ENCODE data around the gene GRK5. TPM values are rescaled to one million over a fixed set of nuclear protein-coding genes. Genes with fewer than 3 reads are reported as not detected.

GRK5 gene
- total RNA-seq, 6 experiments from 2014 or later: 9.7 to 16.8 (median 15.9) TPM

DNA sequence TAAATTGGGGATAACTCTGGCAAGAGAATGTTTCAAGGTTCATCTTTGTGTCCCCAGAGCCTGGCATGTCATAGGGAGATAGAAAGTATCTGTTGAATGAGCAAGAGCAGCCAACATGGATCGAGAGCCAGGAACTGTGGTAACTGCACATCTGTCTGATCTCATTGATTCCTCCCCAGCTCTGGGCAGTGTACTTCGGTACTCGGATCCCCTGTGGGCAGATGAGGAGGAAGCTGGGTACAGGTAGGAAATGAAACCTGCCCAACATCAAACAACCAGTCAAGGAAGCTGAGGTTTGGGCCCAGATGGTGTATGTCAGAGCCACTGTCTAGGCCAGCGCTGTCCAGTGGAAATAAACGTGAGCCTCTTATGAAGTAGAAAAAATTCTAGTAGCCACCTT, 76.4 kb downstream of the GRK5 start:
- Mint-ChIP-seq H3K4me3 (no peak overlapping the region), H3K27ac (no peak overlapping the region), H3K4me1 (ENCODE audit: low read depth) (peaks cover 25% of the 10 kb centered on the region), H3K36me3 (ENCODE audit: low read depth) (no peaks in the 10 kb centered on the region), H3K9me3 (no peaks in the 10 kb centered on the region), H3K27me3 (ENCODE audit: insufficient read depth) (no peaks in the 10 kb centered on the region)
- no peak for DNase-seq
- TF ChIP-seq, protein P1, sequence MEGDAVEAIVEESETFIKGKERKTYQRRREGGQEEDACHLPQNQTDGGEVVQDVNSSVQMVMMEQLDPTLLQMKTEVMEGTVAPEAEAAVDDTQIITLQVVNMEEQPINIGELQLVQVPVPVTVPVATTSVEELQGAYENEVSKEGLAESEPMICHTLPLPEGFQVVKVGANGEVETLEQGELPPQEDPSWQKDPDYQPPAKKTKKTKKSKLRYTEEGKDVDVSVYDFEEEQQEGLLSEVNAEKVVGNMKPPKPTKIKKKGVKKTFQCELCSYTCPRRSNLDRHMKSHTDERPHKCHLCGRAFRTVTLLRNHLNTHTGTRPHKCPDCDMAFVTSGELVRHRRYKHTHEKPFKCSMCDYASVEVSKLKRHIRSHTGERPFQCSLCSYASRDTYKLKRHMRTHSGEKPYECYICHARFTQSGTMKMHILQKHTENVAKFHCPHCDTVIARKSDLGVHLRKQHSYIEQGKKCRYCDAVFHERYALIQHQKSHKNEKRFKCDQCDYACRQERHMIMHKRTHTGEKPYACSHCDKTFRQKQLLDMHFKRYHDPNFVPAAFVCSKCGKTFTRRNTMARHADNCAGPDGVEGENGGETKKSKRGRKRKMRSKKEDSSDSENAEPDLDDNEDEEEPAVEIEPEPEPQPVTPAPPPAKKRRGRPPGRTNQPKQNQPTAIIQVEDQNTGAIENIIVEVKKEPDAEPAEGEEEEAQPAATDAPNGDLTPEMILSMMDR (IDR thresholded peaks at IDR 0.05): no peak

DNA sequence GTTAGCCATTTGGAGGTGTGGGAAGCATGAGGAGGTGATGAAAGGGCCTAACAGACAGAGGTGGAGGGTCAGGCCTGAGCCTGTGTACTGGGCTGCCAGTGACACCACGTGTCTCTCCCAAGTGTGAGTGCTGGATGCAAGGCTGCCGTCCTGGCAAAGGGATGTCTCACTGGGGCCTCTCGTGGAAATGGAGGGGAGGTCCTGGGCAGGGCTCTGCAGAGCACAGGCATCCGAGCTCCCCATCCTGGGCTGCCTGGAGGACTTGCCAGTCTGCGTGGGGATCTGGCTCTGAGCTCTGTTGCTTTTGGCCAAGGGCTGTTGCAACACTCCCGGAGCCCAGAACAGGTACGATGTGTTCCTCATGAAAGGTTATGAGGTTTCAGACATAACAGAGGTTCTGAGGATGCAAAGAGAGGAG, 77.3 kb downstream of the GRK5 start:
- H3K4me3 Mint-ChIP-seq: no peak overlapping the region
- peaks cover 25% of the 10 kb centered on the region for H3K4me1 Mint-ChIP-seq (ENCODE audit: low read depth)
- no peaks in the 10 kb centered on the region for H3K9me3 Mint-ChIP-seq
- no peaks in the 10 kb centered on the region for H3K36me3 Mint-ChIP-seq (ENCODE audit: low read depth)
- TF ChIP-seq, protein P1 (IDR thresholded peaks at IDR 0.05): no peak
- DNase-seq: no peak
- no peaks in the 10 kb centered on the region for H3K27me3 Mint-ChIP-seq (ENCODE audit: insufficient read depth)
- no peak overlapping the region for H3K27ac Mint-ChIP-seq

DNA sequence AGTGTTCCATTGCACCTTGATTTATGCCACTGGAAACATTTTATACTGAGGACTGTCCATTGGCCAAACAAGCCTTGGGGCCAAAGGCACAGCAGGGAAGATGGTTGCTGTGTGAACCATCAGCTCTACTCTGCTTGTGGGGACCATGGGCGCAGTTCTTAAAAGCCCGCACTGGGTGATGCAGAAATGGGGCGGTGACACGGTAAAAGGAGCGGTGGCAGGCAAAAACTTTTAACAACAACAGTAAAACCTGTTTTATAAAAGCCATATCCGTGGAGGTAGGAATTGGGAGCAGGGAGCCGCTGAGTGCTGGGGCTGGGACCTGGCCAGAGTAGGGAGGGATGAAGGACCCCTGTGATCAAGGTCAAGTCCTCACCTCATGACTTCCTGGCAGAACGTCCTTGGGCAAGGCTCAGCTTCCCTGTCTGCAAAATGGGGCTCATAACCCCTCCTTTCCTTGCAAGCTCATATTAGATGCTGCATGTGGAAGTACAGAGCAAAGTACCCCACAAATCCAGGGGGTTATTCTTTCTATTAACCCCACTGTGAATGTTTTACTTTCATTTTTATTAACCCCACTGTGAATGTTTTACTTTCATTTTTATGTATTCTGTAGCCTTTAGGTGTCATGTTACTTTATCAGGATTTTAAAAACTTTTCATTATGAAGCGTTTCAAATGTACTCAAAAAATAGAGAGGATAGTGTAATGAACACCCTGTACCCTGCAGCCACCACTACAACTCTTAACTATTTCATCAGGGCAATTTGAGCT, 78.3 kb downstream of the GRK5 start:
- TF ChIP-seq, protein P1 (IDR thresholded peaks at IDR 0.05): no peak
- Mint-ChIP-seq H3K4me1 (ENCODE audit: low read depth) (peaks cover 25% of the 10 kb centered on the region), H3K4me3 (peak overlapping the region; percentile 35; the same call in 1 of the 2 replicates), H3K9me3 (no peaks in the 10 kb centered on the region), H3K27me3 (ENCODE audit: insufficient read depth) (no peaks in the 10 kb centered on the region), H3K27ac (no peak overlapping the region), H3K36me3 (ENCODE audit: low read depth) (no peaks in the 10 kb centered on the region)
- no peak for DNase-seq

DNA sequence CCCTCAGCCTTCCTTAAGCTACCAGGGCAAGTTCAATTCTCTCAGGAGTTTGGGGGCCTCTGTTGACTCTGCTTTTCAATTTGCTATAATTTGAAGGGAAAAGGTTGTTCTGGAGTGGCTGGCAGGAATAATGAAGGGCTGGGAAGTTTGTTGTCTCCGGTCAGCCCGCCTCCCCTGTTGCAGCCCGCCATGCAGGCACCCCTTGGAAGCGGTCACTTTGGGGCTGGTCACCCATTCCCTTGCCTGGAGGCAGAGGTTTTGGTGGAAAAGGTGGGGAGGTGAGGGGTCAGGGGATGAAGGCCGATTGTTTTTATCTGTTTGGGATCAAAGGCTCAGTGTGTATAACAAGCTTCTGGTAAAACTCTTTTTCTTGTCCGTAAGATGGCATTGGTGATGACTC, 79.1 kb downstream of the GRK5 start:
- H3K4me3 Mint-ChIP-seq: no peak overlapping the region
- no peak for DNase-seq
- no peaks in the 10 kb centered on the region for H3K9me3 Mint-ChIP-seq
- peaks cover 2% of the 10 kb centered on the region; the same call in 1 of the 2 replicates for H3K27me3 Mint-ChIP-seq (ENCODE audit: insufficient read depth)
- H3K4me1 Mint-ChIP-seq (ENCODE audit: low read depth): peaks cover 20% of the 10 kb centered on the region
- H3K27ac Mint-ChIP-seq: no peak overlapping the region
- no peaks in the 10 kb centered on the region for H3K36me3 Mint-ChIP-seq (ENCODE audit: low read depth)
- TF ChIP-seq, protein P1 (IDR thresholded peaks at IDR 0.05): no peak

DNA sequence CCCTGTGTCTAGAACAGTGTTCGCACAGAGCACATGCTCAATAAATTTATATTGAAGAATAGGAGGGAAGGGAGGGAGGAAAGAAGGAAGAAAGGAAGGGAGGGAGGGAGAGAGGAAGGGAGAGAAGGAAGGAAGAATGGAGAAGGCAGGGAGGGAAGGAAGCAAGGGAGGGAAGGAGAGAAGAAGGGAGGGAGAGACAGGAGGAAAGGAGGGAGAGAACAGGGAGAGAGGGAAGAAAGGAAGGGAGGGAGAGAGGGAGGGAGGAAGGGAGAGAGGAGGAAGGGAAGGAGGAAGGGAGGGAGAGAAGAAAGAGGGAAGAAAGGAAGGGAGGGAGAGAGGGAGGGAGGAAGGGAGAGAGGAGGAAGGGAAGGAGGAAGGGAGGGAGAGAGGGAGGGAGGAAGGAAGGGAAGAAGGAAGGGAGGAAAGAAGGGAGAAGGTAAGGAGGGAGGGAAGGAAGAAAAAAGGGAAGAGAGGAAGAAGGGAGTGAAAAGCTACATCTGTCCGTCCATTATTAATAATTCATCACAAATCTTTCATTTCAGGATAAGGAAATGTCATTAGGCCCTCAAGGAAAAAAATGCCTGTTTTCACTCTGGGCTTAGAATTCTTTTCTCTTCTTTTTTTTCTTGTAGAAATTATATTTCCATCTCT, 79.7 kb downstream of the GRK5 start:
- no peaks in the 10 kb centered on the region for H3K9me3 Mint-ChIP-seq
- peaks cover 20% of the 10 kb centered on the region; the same call in 1 of the 2 replicates for H3K4me1 Mint-ChIP-seq (ENCODE audit: low read depth)

More for the DNA sequence above, 79.7 kb downstream of the GRK5 start:
- Mint-ChIP-seq H3K27ac (no peak overlapping the region), H3K4me3 (no peak overlapping the region), H3K36me3 (ENCODE audit: low read depth) (no peaks in the 10 kb centered on the region), H3K27me3 (ENCODE audit: insufficient read depth) (peaks cover 4% of the 10 kb centered on the region; the same call in 1 of the 2 replicates)
- no peak for DNase-seq
- TF ChIP-seq, protein P1 (IDR thresholded peaks at IDR 0.05): no peak
